H1 (cell line): ENCODE data around the gene ABL2. TPM values are rescaled to one million over a fixed set of nuclear protein-coding genes. Genes with fewer than 3 reads are reported as not detected.
A peak's percentile ranks its signal among the peaks of the same experiment; 100 is the strongest.

ENCODE experiments used
- CTCF ChIA-PET: fragments of 300-600 bp; sonication (Branson Sonifier 250); formaldehyde crosslinking; loops from one replicate; lab custom pipeline; 2021; ENCODE audit not compliant: partially characterized antibody; lab: Charles Lee
- POLR2A ChIA-PET: fragments of 300-600 bp; sonication (Branson Sonifier 250); formaldehyde crosslinking; loops from one replicate; lab custom pipeline; 2021; ENCODE audit warnings: inconsistent platforms; ENCODE audit not compliant: partially characterized antibody; lab: Charles Lee
- DNase-seq, 2 experiments: peaks; one replicate each; pipeline versions ENCODE4 v3.0.0 to v3.0.0-alpha.2; 2010 to 2022; ENCODE audit warnings: low spot score in 2 of 2, low read depth in 1 of 2, mixed read lengths in 1 of 2
- FAIRE-seq: peaks from 2 replicates; lab custom pipeline; 2011; peaks lifted over from hg19 to GRCh38; lab: Jason Lieb, UNC
- H2AFZ ChIP-seq: 2 replicates; pipeline ENCODE4 v1.8.1; 2012; ENCODE audit warnings: low read length, inconsistent platforms
- H2AK5ac ChIP-seq: 2 replicates; pipeline ENCODE4 v1.6.1; 2013; ENCODE audit warnings: low read depth, low read length
- H2BK120ac ChIP-seq: replicated peaks from 2 replicates; pipeline ENCODE3; 2013; ENCODE audit warnings: low read depth, low read length, inconsistent platforms
- H2BK12ac ChIP-seq: 2 replicates; pipeline ENCODE4 v1.6.1; 2013; ENCODE audit warnings: low read depth, low read length
- H2BK15ac ChIP-seq: 2 replicates; pipeline ENCODE4 v1.6.1; 2013; ENCODE audit warnings: low read length
- H2BK20ac ChIP-seq: 2 replicates; pipeline ENCODE4 v1.6.1; 2013; ENCODE audit warnings: low read length
- H2BK5ac ChIP-seq: 2 replicates; pipeline ENCODE4 v1.6.1; 2013; ENCODE audit warnings: low read depth, low read length
- H3K14ac ChIP-seq: 2 replicates; pipeline ENCODE4 v1.6.1; 2013; ENCODE audit warnings: inconsistent platforms; ENCODE audit not compliant: insufficient read length
- H3K18ac ChIP-seq: 2 replicates; pipeline ENCODE4 v1.6.1; 2013; ENCODE audit warnings: low read length; ENCODE audit errors: extremely low read depth
- H3K23ac ChIP-seq: 2 replicates; pipeline ENCODE4 v1.6.1; 2013; ENCODE audit warnings: inconsistent platforms; ENCODE audit not compliant: insufficient read length
- H3K23me2 ChIP-seq: 2 replicates; pipeline ENCODE4 v1.6.1; 2013; ENCODE audit warnings: low read depth, low read length
- H3K27ac ChIP-seq: 2 replicates; pipeline ENCODE4 v1.6.1; 2011; ENCODE audit warnings: low read depth, low read length, inconsistent platforms
- H3K27me3 ChIP-seq, 4 experiments: replicated peaks in 1 of 4; 1 replicate in 1 of 4; 2 replicates in 3 of 4; pipeline versions ENCODE4 v1.6.1 to v1.8.1; 2011 to 2013; ENCODE audit warnings: low read length in 3 of 4, mild to moderate bottlenecking in 3 of 4, inconsistent platforms in 2 of 4, mixed read lengths in 2 of 4, moderate library complexity in 1 of 4; ENCODE audit not compliant: control insufficient read depth in 3 of 4, insufficient read depth in 3 of 4; ENCODE audit errors: extremely low read depth in 1 of 4
- H3K36me3 ChIP-seq, 4 experiments: 2 replicates each; pipeline versions ENCODE4 v1.6.1 to v1.8.1; 2011 to 2013; ENCODE audit warnings: mild to moderate bottlenecking in 4 of 4, low read length in 3 of 4, moderate library complexity in 2 of 4, control low read depth in 1 of 4, inconsistent platforms in 1 of 4; ENCODE audit not compliant: insufficient read depth in 4 of 4, control insufficient read depth in 2 of 4
- H3K4ac ChIP-seq: replicated peaks from 2 replicates; pipeline ENCODE3; 2013; ENCODE audit warnings: low read length, low read depth, mixed read lengths, inconsistent platforms; ENCODE audit not compliant: insufficient read length
- H3K4me1 ChIP-seq, 4 experiments: replicated peaks in 1 of 4; 1 replicate in 1 of 4; 2 replicates in 3 of 4; pipeline versions ENCODE4 v1.6.1 to v1.8.1; 2011 to 2013; ENCODE audit warnings: low read length in 3 of 4, inconsistent platforms in 2 of 4, mixed read lengths in 1 of 4; ENCODE audit not compliant: insufficient read depth in 4 of 4, control insufficient read depth in 3 of 4
- H3K4me2 ChIP-seq, 2 experiments: 2 replicates each; pipeline versions ENCODE4 v1.6.1 to v1.8.1; 2011 to 2013; ENCODE audit warnings: low read depth in 2 of 2, low read length in 2 of 2, control low read depth in 1 of 2, inconsistent platforms in 1 of 2, mild to moderate bottlenecking in 1 of 2; ENCODE audit not compliant: insufficient read depth in 1 of 2
- H3K4me3 ChIP-seq, 4 experiments: fragments of 200-600, 300-600 bp in 1 of 4; sonication (generic), shearing (Covaris generic), sonication (Bioruptor Twin) in 1 of 4; 2 replicates each; pipeline versions ENCODE4 v1.5.1 to v1.8.1; 2011 to 2016; ENCODE audit warnings: low read length in 4 of 4, low read depth in 3 of 4, control low read depth in 2 of 4, inconsistent platforms in 2 of 4, mild to moderate bottlenecking in 2 of 4, mixed read lengths in 1 of 4, moderate library complexity in 1 of 4; ENCODE audit not compliant: insufficient read depth in 2 of 4; ENCODE audit errors: extremely low read depth in 1 of 4
- H3K56ac ChIP-seq: replicated peaks from 2 replicates; pipeline ENCODE3; 2013; ENCODE audit warnings: low read depth, mild to moderate bottlenecking, mixed read lengths, low read length, inconsistent platforms; ENCODE audit not compliant: insufficient read length
- H3K79me1 ChIP-seq: 2 replicates; pipeline ENCODE4 v1.6.1; 2013; ENCODE audit warnings: low read depth, low read length, control low read depth
- H3K79me2 ChIP-seq, 2 experiments: 2 replicates each; pipeline versions ENCODE4 v1.6.1 to v1.8.1; 2012 to 2013; ENCODE audit warnings: low read length in 2 of 2, mild to moderate bottlenecking in 2 of 2, inconsistent platforms in 1 of 2; ENCODE audit not compliant: insufficient read depth in 2 of 2, control insufficient read depth in 1 of 2
- H3K9ac ChIP-seq, 4 experiments: replicated peaks in 1 of 4; 1 replicate in 1 of 4; 2 replicates in 3 of 4; pipeline versions ENCODE4 v1.6.1 to v1.8.1; 2011 to 2013; ENCODE audit warnings: low read depth in 3 of 4, low read length in 3 of 4, control low read depth in 2 of 4, mild to moderate bottlenecking in 2 of 4, moderate library complexity in 2 of 4, inconsistent platforms in 1 of 4; ENCODE audit errors: extremely low read depth in 1 of 4
- H3K9me3 ChIP-seq, 2 experiments: 2 replicates each; pipeline versions ENCODE4 v1.6.1 to v1.8.1; 2012 to 2013; ENCODE audit warnings: mild to moderate bottlenecking in 2 of 2, moderate library complexity in 2 of 2, control low read depth in 1 of 2, inconsistent platforms in 1 of 2, low read depth in 1 of 2, low read length in 1 of 2, mixed read lengths in 1 of 2; ENCODE audit not compliant: insufficient read depth in 2 of 2
- H4K20me1 ChIP-seq, 2 experiments: replicated peaks in 1 of 2; 2 replicates each; pipeline versions ENCODE3 to v1.8.1; 2011 to 2013; ENCODE audit warnings: inconsistent platforms in 2 of 2, low read length in 2 of 2, mild to moderate bottlenecking in 1 of 2; ENCODE audit not compliant: insufficient read depth in 2 of 2, control insufficient read depth in 1 of 2
- H4K5ac ChIP-seq: 2 replicates; pipeline ENCODE4 v1.6.1; 2013; ENCODE audit warnings: low read length, low read depth, mixed read lengths, inconsistent platforms; ENCODE audit not compliant: insufficient read length
- H4K8ac ChIP-seq: 2 replicates; pipeline ENCODE4 v1.8.0; 2013; ENCODE audit warnings: mild to moderate bottlenecking, moderate library complexity, low read length, inconsistent platforms; ENCODE audit not compliant: insufficient read depth; ENCODE audit errors: extremely low read depth
- H4K91ac ChIP-seq: replicated peaks from 2 replicates; pipeline ENCODE3; 2013; ENCODE audit warnings: low read length, mixed read lengths, inconsistent platforms; ENCODE audit not compliant: insufficient read length
- ATF2 ChIP-seq: IDR thresholded peaks from 2 replicates; pipeline ENCODE4 v1.6.1; 2012; ENCODE audit warnings: low read length, inconsistent platforms
- BCL11A ChIP-seq, 2 experiments: IDR thresholded peaks; one replicate each; pipeline ENCODE4 v1.6.1; 2011; ENCODE audit warnings: low read depth in 2 of 2, low read length in 2 of 2, mild to moderate bottlenecking in 2 of 2
- CREB1 ChIP-seq: IDR thresholded peaks from 2 replicates; pipeline ENCODE4 v1.6.1; 2012; ENCODE audit warnings: inconsistent platforms
- GTF2F1 ChIP-seq: IDR thresholded peaks from 2 replicates; pipeline ENCODE4 v1.6.1; 2012; ENCODE audit warnings: low read depth, low read length, improper control_type of control experiment, borderline replicate concordance
- MAX ChIP-seq: IDR thresholded peaks from 2 replicates; pipeline ENCODE4 v1.6.1; 2012; ENCODE audit warnings: inconsistent platforms
- POLR2AphosphoS5 ChIP-seq: IDR thresholded peaks from 2 replicates; pipeline ENCODE4 v1.6.1; 2011; ENCODE audit warnings: low read depth, low read length
- POU5F1 ChIP-seq: IDR thresholded peaks from 2 replicates; pipeline ENCODE4 v1.6.1; 2011; ENCODE audit warnings: low read depth, mild to moderate bottlenecking, low read length, moderate library complexity
- SAP30 ChIP-seq: fragments of 300-600 bp; sonication (generic); IDR thresholded peaks from 2 replicates; pipeline ENCODE4 v1.7.1; 2012; ENCODE audit warnings: low read length, moderate library complexity, mild to moderate bottlenecking, inconsistent platforms; ENCODE audit not compliant: insufficient read depth, insufficient replicate concordance
- SIX5 ChIP-seq: IDR thresholded peaks from 2 replicates; pipeline ENCODE4 v1.6.1; 2011; ENCODE audit warnings: mild to moderate bottlenecking, low read depth, low read length
- SUZ12 ChIP-seq: fragments of 200-600 bp; sonication (generic); IDR thresholded peaks from 2 replicates; pipeline ENCODE4 v1.6.1; 2012; ENCODE audit warnings: mild to moderate bottlenecking, inconsistent platforms, low read length, moderate library complexity, mixed read lengths
- TBP ChIP-seq: IDR thresholded peaks from 2 replicates; pipeline ENCODE4 v1.6.1; 2011; ENCODE audit warnings: low read depth, low read length, improper control_type of control experiment
- TCF12 ChIP-seq: IDR thresholded peaks from 2 replicates; pipeline ENCODE4 v1.6.1; 2011; ENCODE audit warnings: low read depth, mild to moderate bottlenecking, low read length
- TEAD4 ChIP-seq: IDR thresholded peaks from 2 replicates; pipeline ENCODE4 v1.6.1; 2012; ENCODE audit warnings: low read depth, low read length, inconsistent platforms, mixed read lengths
- WGBS, 2 experiments: shearing (Covaris generic) in 1 of 2; methylation state at CpG; one replicate each; pipeline versions ENCODE4 v1.1.6 to v1.1.7; 2013 to 2015; ENCODE audit warnings: low lambda C conversion rate in 2 of 2, mixed read lengths in 2 of 2, inconsistent platforms in 1 of 2, low coverage in 1 of 2, missing lambda C conversion rate in 1 of 2; ENCODE audit not compliant: insufficient replicate concordance in 2 of 2, insufficient coverage in 1 of 2, insufficient read length in 1 of 2; ENCODE audit errors: extremely low coverage in 1 of 2, missing lambda C conversion rate in 1 of 2; 5-methylcytosine and 5-hydroxymethylcytosine counted together
- polyA plus RNA-seq, 7 experiments: library from polyadenylated mRNA; depleted of rRNA in 3 of 7; stranded (reverse) in 5 of 7; unstranded in 2 of 7; fragments of >200 nt in 5 of 7; fragments of 200-250 nt in 2 of 7; gene quantifications; 1 replicate in 5 of 7; 2 replicates in 1 of 7; 4 replicates in 1 of 7; pipeline versions ENCODE4 v1.2.1 to v1.2.3, GENCODE V29; 2011 to 2013; ENCODE audit warnings: missing spikeins in 2 of 7, mixed read lengths in 2 of 7
- total RNA-seq: library from RNA; stranded (reverse); fragmentation: NEBNext Ultra II Directional; extraction: Animal tissue kit (Norgen Biotek cat#: 25700); gene quantifications from 2 replicates; pipeline ENCODE4 v1.2.1, GENCODE V29; 2021

The ABL2 gene
- total and polyA plus RNA-seq, 2 of the 8 experiments (the other 6 are each of a cell fraction or from before 2014, with no cell fraction given): 4.5 to 19.1 TPM

- Histone ChIP-seq H3K79me1 (no peaks in the 10 kb centered on the region), H2BK12ac (no peak overlapping the region), H3K4me3 (no peak overlapping the region), H2BK15ac (no peak overlapping the region), H2BK20ac (no peak overlapping the region), H3K18ac (no peak overlapping the region), H4K20me1 (no peaks in the 10 kb centered on the region), H2AK5ac (no peak overlapping the region), H3K79me2 (no peaks in the 10 kb centered on the region), H4K5ac (no peak overlapping the region), H3K9me3 (no peaks in the 10 kb centered on the region), H3K27ac (no peak overlapping the region), H3K23me2 (no peaks in the 10 kb centered on the region; the same call in 1 of the 2 replicates), H3K27me3 (no peaks in the 10 kb centered on the region), H3K4me2 (no peak overlapping the region), H4K91ac (no peak overlapping the region), H3K23ac (no peak overlapping the region), H2BK120ac (no peak overlapping the region), H3K56ac (no peak overlapping the region), H2AFZ (no peak overlapping the region), H3K4ac (no peak overlapping the region), H4K8ac (no peak overlapping the region; the same call in 1 of the 2 replicates), H3K14ac (no peak overlapping the region), H3K9ac (no peak overlapping the region), H3K36me3 (peaks cover under 1 to 23% (median 15%) of the 10 kb centered on the region in 4 experiments; a peak in 7 of 8 replicates), H3K4me1 (no peaks in the 10 kb centered on the region), H2BK5ac (no peak overlapping the region)
- FAIRE-seq (peak; percentile 91), DNase-seq (peak in 1 of 2 experiments; percentile 50)
- WGBS, 2 experiments: 41% methylated on average over 7 of the region's 7 CpGs; no CpG with 5 or more reads in 1 of the 2 experiments
- POLR2A ChIA-PET: interaction anchor here (1.0 kb wide), 1 partner anchor 24 kb away, joined by 3 read pairs; no protein-coding TSS in a partner anchor
- CTCF ChIA-PET: interaction anchor here (0.7 to 4.9 kb wide), 24 partner anchors 10 to 270 kb away, joined by 3 to 41 read pairs (median 4); partner anchors contain the start of gene TOR3A
- no peak for TF ChIP-seq ATF2
- TF ChIP-seq MAX: peak; percentile 84
- TF ChIP-seq SIX5: no peak
- TF ChIP-seq TEAD4: peak; percentile 87
- no peak for TF ChIP-seq BCL11A (IDR thresholded peaks at IDR 0.05; ENCODE audit: low read depth in 2 of 2, low read length in 2 of 2)
- no peak for TF ChIP-seq POU5F1
- TF ChIP-seq TBP: no peak
- no peak for TF ChIP-seq SAP30
- no peak for TF ChIP-seq CREB1
- TF ChIP-seq SUZ12: no peak
- peak; percentile 81; the same call in 1 of the 2 replicates for TF ChIP-seq TCF12
- TF ChIP-seq POLR2AphosphoS5: no peak
- no peak for TF ChIP-seq GTF2F1
Observed at GRCh38 chr1:179105393-179105792, 124.1 kb downstream of the ABL2 start.
